Peyer's patch (tissue), 4 donors: ENCODE data around the gene VRK3. TPM values are rescaled to one million over a fixed set of nuclear protein-coding genes. Genes with fewer than 3 reads are reported as not detected.
A peak's percentile ranks its signal among the peaks of the same experiment; 100 is the strongest.

ENCODE experiments used
- DNase-seq, 3 donors: peaks; one replicate each; pipeline ENCODE4 v3.0.0-alpha.2; 2017 to 2019
- H3K27ac ChIP-seq, 4 donors: fragments of 200-600 bp; sonication (generic); one replicate each; pipeline ENCODE4 v1.5.1; 2016 to 2019
- H3K27me3 ChIP-seq, 2 donors: fragments of 200-600 bp; sonication (generic); one replicate each; pipeline ENCODE4 v1.5.1; 2019
- H3K36me3 ChIP-seq, 3 donors: fragments of 200-600 bp; sonication (generic); one replicate each; pipeline ENCODE4 v1.5.1; 2016 to 2019
- H3K4me1 ChIP-seq, 4 donors: fragments of 200-600 bp; sonication (generic); one replicate each; pipeline ENCODE4 v1.5.1; 2016 to 2019
- H3K4me3 ChIP-seq, 4 donors: fragments of 200-600 bp; sonication (generic); 1 replicate in 3 of 4; 2 replicates in 1 of 4; pipeline ENCODE4 v1.5.1; 2016 to 2019; ENCODE audit warnings: mild to moderate bottlenecking in 1 of 4
- H3K9me3 ChIP-seq, 4 donors: fragments of 200-600 bp; sonication (generic); one replicate each; pipeline ENCODE4 v1.5.1; 2016 to 2019; ENCODE audit warnings: mild to moderate bottlenecking in 1 of 4
- CTCF ChIP-seq, 6 experiments: fragments of 450-650 bp in 4 of 6; fragments of 200-600 bp in 2 of 6; sonication (generic) in 1 of 6; IDR thresholded peaks; one replicate each; pipeline ENCODE4 v1.5.1; 2017 to 2019; ENCODE audit warnings: antibody characterized with exemption in 6 of 6, mild to moderate bottlenecking in 3 of 6, moderate library complexity in 1 of 6
- POLR2A ChIP-seq, 2 donors: fragments of 450-650 bp; IDR thresholded peaks; one replicate each; pipeline ENCODE4 v1.5.1; 2017; ENCODE audit warnings: antibody characterized with exemption in 2 of 2, mild to moderate bottlenecking in 2 of 2, moderate library complexity in 2 of 2
- total RNA-seq, 4 donors: library from RNA; depleted of rRNA; stranded (reverse); fragments of >200 nt; gene quantifications; one replicate each; pipeline ENCODE4 v1.1.0, GENCODE V29; 2016

VRK3 gene
- total RNA-seq, 4 donors from 2014 or later: 76.7 to 98.1 (median 83.9) TPM

- Histone ChIP-seq H3K36me3 (peaks cover 0 to 96% (median 2%) of the 10 kb centered on the region in 3 donors), H3K27ac (no peak overlapping the region), H3K4me1 (peaks cover 0 to 10% (median 0%) of the 10 kb centered on the region in 4 donors), H3K27me3 (no peaks in the 10 kb centered on the region), H3K9me3 (no peaks in the 10 kb centered on the region), H3K4me3 (no peak overlapping the region)
- TF ChIP-seq CTCF (IDR thresholded peaks at IDR 0.05): no peak
- no peak for TF ChIP-seq POLR2A (IDR thresholded peaks at IDR 0.05)
- DNase-seq: no peak
Measured at GRCh38 chr19:49999371-50000010, 25.7 kb downstream of the VRK3 start.

- DNase-seq: no peak
- TF ChIP-seq CTCF (IDR thresholded peaks at IDR 0.05) (no peak), POLR2A (IDR thresholded peaks at IDR 0.05) (no peak)
- Histone ChIP-seq H3K9me3 (no peaks in the 10 kb centered on the region), H3K4me1 (no peaks in the 10 kb centered on the region), H3K36me3 (peaks cover 0 to 100% (median 2%) of the 10 kb centered on the region in 3 donors), H3K27me3 (no peaks in the 10 kb centered on the region), H3K27ac (no peak overlapping the region), H3K4me3 (no peak overlapping the region)
Measured at GRCh38 chr19:49997709-49998108, 27.5 kb downstream of the VRK3 start.

- Histone ChIP-seq H3K36me3 (peaks cover 0 to 89% (median 0%) of the 10 kb centered on the region in 3 donors), H3K4me1 (no peaks in the 10 kb centered on the region), H3K27me3 (no peaks in the 10 kb centered on the region), H3K4me3 (no peak overlapping the region), H3K27ac (no peak overlapping the region), H3K9me3 (no peaks in the 10 kb centered on the region)
- DNase-seq: no peak
- TF ChIP-seq CTCF (IDR thresholded peaks at IDR 0.05) (no peak), POLR2A (IDR thresholded peaks at IDR 0.05) (no peak)
Measured at GRCh38 chr19:49988433-49988832, 36.7 kb downstream of the VRK3 start.

GRCh38 chr19:49988007-49988406 lies 37.2 kb downstream of the VRK3 start:
- peaks cover 0 to 89% (median 0%) of the 10 kb centered on the region in 3 donors for H3K36me3 ChIP-seq
- H3K27me3 ChIP-seq: no peaks in the 10 kb centered on the region
- H3K4me1 ChIP-seq: no peaks in the 10 kb centered on the region
- no peaks in the 10 kb centered on the region for H3K9me3 ChIP-seq
- no peak overlapping the region for H3K4me3 ChIP-seq
- no peak overlapping the region for H3K27ac ChIP-seq
- no peak for TF ChIP-seq CTCF (IDR thresholded peaks at IDR 0.05)
- no peak for TF ChIP-seq POLR2A (IDR thresholded peaks at IDR 0.05)
- DNase-seq: no peak

- TF ChIP-seq POLR2A (IDR thresholded peaks at IDR 0.05) (no peak), CTCF (IDR thresholded peaks at IDR 0.05) (peak in 3 of 6 experiments; percentile 19 to 32 (median 20))
- Histone ChIP-seq H3K4me3 (no peak overlapping the region), H3K27ac (no peak overlapping the region), H3K4me1 (no peaks in the 10 kb centered on the region), H3K9me3 (no peaks in the 10 kb centered on the region), H3K36me3 (peaks cover 0 to 88% (median 0%) of the 10 kb centered on the region in 3 donors), H3K27me3 (no peaks in the 10 kb centered on the region)
- DNase-seq: peak; percentile 64 to 88 (median 81)
Measured at GRCh38 chr19:49987159-49987698, 37.9 kb downstream of the VRK3 start.
